ENCODE results near the gene PEDS1. TPM values are rescaled to one million over a fixed set of nuclear protein-coding genes. Genes with fewer than 3 reads are reported as not detected.

The PEDS1 gene
- total RNA-seq, 1 donor from 2014 or later, result 26.1 TPM

DNA sequence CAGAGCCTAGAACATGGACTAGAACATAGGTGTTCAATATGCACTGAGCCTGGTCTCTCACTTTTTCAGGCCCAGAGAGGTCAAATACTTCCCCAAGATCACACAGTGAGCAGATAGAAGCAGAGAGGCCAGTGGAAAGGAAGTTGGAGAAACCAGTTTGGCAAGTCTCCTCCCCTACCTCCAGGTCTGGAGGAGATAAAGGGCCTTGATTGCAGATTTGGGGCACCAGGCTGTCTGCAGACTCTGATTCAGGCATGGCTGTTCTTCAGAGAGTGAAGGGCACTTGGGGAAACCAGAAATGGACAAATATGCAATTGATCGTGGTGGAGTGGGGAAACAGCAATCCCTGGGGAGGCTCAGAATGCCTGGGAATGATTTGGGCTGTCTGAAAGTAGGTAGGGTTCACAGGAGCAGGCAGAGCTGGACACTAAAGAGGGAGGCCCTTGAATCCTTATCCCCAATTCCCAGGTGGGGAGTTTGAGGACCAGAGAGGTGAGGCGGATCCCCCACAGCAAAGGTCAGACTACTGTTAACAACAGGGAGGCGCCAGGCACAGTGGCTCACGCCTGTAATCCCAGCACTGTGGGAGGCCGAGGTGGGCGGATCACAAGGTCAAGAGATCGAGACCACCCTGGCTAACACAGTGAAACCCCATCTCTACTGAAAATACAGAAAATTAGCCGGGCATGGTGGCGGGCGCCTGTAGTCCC is 2.3 kb downstream of the PEDS1 start:
- peak overlapping the region; percentile 91 for H3K4me3 Mint-ChIP-seq
- H3K9me3 Mint-ChIP-seq, result no peaks in the 10 kb centered on the region
- TF ChIP-seq, protein P1, sequence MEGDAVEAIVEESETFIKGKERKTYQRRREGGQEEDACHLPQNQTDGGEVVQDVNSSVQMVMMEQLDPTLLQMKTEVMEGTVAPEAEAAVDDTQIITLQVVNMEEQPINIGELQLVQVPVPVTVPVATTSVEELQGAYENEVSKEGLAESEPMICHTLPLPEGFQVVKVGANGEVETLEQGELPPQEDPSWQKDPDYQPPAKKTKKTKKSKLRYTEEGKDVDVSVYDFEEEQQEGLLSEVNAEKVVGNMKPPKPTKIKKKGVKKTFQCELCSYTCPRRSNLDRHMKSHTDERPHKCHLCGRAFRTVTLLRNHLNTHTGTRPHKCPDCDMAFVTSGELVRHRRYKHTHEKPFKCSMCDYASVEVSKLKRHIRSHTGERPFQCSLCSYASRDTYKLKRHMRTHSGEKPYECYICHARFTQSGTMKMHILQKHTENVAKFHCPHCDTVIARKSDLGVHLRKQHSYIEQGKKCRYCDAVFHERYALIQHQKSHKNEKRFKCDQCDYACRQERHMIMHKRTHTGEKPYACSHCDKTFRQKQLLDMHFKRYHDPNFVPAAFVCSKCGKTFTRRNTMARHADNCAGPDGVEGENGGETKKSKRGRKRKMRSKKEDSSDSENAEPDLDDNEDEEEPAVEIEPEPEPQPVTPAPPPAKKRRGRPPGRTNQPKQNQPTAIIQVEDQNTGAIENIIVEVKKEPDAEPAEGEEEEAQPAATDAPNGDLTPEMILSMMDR (conservative IDR thresholded peaks at IDR 0.05), result no peak
- peaks cover 58% of the 10 kb centered on the region for H3K4me1 Mint-ChIP-seq
- no peak overlapping the region for H3K27ac Mint-ChIP-seq (ENCODE audit: unreplicated experiment)
- no peaks in the 10 kb centered on the region for H3K27me3 Mint-ChIP-seq (ENCODE audit: low read depth)
- H3K36me3 Mint-ChIP-seq (ENCODE audit: low read depth), result peaks cover 2% of the 10 kb centered on the region
- DNase-seq (ENCODE audit: low read depth, low spot score), result no peak

DNA sequence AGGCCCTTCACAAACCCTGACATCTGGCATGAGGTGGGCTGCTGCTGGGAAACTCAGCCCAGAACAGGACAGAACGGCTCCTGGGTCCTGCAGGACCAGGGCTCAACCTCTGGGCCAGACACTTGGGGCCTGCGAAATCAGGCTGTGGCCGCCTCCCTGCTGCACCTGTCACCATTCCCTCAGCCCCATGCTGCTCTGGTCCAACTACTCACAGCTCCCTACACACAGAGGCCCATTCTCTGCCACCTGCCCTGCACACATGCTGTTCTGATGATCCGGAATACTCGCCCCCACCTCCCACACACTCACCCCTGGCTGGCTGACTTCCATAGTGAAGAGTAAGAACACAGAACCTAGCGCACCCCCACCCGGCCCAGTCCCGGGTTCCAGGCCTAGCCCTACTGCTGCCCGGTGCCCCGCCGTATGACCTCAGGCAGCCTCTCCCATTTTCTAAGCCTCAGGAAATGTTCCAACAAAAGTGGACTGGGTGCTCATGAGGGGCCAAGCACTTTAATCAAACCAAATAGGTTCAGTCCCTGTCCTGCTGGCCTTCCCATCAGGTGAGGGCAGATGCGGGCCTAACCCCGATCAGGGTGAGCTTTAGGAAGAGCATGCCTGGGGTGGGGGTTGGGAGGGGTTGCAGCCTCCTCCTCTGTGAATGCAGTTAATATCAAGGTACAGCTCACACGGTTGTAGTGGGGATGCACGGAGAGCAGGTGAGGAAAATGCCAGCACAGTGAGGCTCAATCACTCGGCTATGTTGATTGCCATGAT is 3.9 kb downstream of the PEDS1 start:
- no peak for DNase-seq (ENCODE audit: low read depth, low spot score)
- Mint-ChIP-seq H3K9me3 (no peaks in the 10 kb centered on the region), H3K27ac (ENCODE audit: unreplicated experiment) (no peak overlapping the region), H3K27me3 (ENCODE audit: low read depth) (no peaks in the 10 kb centered on the region), H3K4me3 (peak overlapping the region; percentile 73), H3K36me3 (ENCODE audit: low read depth) (peaks cover 2% of the 10 kb centered on the region), H3K4me1 (peaks cover 59% of the 10 kb centered on the region)
- TF ChIP-seq, protein P1 (conservative IDR thresholded peaks at IDR 0.05), result no peak

DNA sequence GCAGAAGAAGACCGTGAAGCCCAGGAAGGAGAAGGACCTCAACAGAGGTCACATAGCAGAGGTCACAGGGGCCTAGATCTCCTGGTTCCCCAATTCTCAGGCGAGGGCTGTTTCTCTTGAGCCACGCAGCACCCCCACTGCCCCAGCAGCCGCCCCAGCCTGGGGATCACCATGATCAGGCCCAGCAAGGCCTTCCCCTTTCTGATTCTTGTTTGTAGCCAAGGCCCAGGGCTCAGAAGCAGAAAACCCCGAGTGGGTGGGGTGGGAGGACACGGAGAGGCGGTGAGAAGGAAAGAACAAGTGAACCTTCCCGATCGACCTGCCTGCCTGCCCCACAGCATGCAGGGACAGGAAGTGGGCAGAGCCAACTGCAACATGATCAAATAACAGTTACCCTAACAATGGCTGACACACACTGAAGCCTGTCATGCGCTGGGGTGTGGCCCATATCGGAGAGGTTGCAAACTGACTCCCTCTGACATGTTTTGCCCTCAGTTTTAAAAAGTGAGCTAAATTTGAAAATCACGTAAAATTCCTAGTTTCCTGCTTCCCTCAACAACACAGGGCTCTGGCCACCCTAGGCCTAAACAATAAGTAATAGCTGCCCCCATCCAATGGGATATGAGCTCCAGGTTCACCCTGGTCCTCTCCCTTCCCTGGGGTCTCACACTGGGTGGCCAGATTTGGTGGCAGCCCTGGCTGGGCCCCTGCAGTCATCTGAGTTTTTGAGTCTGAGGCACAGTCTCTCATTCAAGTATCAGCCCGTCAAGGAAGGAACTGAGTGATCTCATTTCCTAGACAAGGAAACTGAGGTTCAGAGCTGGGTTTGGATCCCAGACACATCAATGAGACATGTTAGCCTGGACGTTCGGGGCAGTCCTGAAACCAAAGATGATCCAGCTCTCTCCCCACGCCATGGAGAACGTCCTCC is 6.5 kb downstream of the PEDS1 start:
- peaks cover 7% of the 10 kb centered on the region for H3K36me3 Mint-ChIP-seq (ENCODE audit: low read depth)
- no peaks in the 10 kb centered on the region for H3K27me3 Mint-ChIP-seq (ENCODE audit: low read depth)
- H3K9me3 Mint-ChIP-seq, result no peaks in the 10 kb centered on the region
- TF ChIP-seq, protein P1 (conservative IDR thresholded peaks at IDR 0.05), result no peak
- no peak for DNase-seq (ENCODE audit: low read depth, low spot score)
- H3K27ac Mint-ChIP-seq (ENCODE audit: unreplicated experiment), result peak overlapping the region; percentile 71
- peaks cover 47% of the 10 kb centered on the region for H3K4me1 Mint-ChIP-seq
- H3K4me3 Mint-ChIP-seq, result no peak overlapping the region

DNA sequence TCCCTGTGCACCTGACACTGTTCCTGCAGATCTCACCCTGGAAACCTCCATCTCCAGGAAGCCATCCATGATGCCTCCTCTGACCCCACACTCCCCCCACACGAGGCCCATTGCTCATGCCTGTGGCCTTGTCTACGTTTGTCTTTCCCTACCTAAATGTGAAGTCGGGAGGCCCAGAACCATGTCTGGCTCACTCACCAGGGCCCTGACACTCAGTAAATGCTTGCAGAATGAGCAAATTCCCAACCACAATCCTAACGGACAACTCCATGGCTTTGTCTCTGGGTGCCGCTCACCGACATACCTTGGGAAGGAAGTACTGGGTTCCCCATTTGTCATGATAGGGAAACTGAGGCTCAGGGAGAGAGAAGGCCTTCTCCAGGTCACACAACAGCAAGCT is 7.3 kb downstream of the PEDS1 start:
- Mint-ChIP-seq H3K27ac (ENCODE audit: unreplicated experiment) (peak overlapping the region; percentile 71), H3K4me3 (peak overlapping the region; percentile 31), H3K9me3 (no peaks in the 10 kb centered on the region), H3K36me3 (ENCODE audit: low read depth) (peaks cover 9% of the 10 kb centered on the region), H3K4me1 (peaks cover 39% of the 10 kb centered on the region), H3K27me3 (ENCODE audit: low read depth) (no peaks in the 10 kb centered on the region)
- TF ChIP-seq, protein P1 (conservative IDR thresholded peaks at IDR 0.05), result no peak
- DNase-seq (ENCODE audit: low read depth, low spot score), result no peak

DNA sequence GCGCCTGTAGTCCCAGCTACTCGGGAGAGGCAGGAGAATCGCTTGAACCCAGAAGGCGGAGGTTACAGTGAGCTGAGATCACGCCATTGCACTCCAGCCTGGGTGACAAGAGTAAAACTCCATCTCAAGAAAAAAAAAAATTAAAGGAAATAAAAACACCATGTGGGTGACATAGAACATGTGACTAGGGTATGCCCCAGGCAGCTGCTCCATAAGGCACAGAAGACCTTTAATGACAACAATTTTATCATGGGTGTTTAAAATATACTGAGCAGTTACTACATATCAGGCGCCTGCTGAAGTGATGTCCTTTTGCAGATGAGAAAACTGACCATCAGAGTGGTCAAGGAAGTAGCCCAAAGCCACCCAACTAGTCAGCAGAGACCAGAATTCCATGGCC is 8.0 kb downstream of the PEDS1 start:
- Mint-ChIP-seq H3K36me3 (ENCODE audit: low read depth) (peaks cover 9% of the 10 kb centered on the region), H3K4me3 (no peak overlapping the region), H3K9me3 (no peaks in the 10 kb centered on the region), H3K27ac (ENCODE audit: unreplicated experiment) (no peak overlapping the region), H3K4me1 (peaks cover 36% of the 10 kb centered on the region), H3K27me3 (ENCODE audit: low read depth) (no peaks in the 10 kb centered on the region)
- TF ChIP-seq, protein P1 (conservative IDR thresholded peaks at IDR 0.05), result no peak
- no peak for DNase-seq (ENCODE audit: low read depth, low spot score)

All from neural crest cell (in vitro differentiated cells).